Measurements from ENCODE around the gene SECTM1.

SECTM1 gene

GRCh38 chr17:82328994-82329507, 4.5 kb downstream of the SECTM1 start:
- no peak for DNase-seq (ENCODE audit: low read depth in 1 of 2, low spot score in 1 of 2)

GRCh38 chr17:82328141-82328993, 5.2 kb downstream of the SECTM1 start:
- DNase-seq (ENCODE audit: low read depth in 1 of 2, low spot score in 1 of 2), result no peak

- no peak for DNase-seq (ENCODE audit: low read depth in 1 of 2, low spot score in 1 of 2)
These were observed 5.8 kb downstream of the SECTM1 start for GRCh38 chr17:82327757-82328140.

GRCh38 chr17:82327289-82327688, 6.3 kb downstream of the SECTM1 start:
- no peak for DNase-seq (ENCODE audit: low read depth in 1 of 2, low spot score in 1 of 2)

GRCh38 chr17:82325286-82326180, 8.0 kb downstream of the SECTM1 start:
- no peak for DNase-seq (ENCODE audit: low read depth in 1 of 2, low spot score in 1 of 2)

- DNase-seq (ENCODE audit: low read depth in 1 of 2, low spot score in 1 of 2), result no peak
These were observed 8.8 kb downstream of the SECTM1 start for GRCh38 chr17:82324566-82325285.

GRCh38 chr17:82323514-82324234, 9.9 kb downstream of the SECTM1 start:
- no peak for DNase-seq (ENCODE audit: low read depth in 1 of 2, low spot score in 1 of 2)

- no peak for DNase-seq (ENCODE audit: low read depth in 1 of 2, low spot score in 1 of 2)
These were observed 10.8 kb downstream of the SECTM1 start for GRCh38 chr17:82322526-82323453.

- no peak for DNase-seq (ENCODE audit: low read depth in 1 of 2, low spot score in 1 of 2)
These were observed 11.6 kb downstream of the SECTM1 start for GRCh38 chr17:82321947-82322466.

GRCh38 chr17:82320956-82321927, 12.3 kb downstream of the SECTM1 start:
- peak; percentile 53 to 65 for DNase-seq (ENCODE audit: low read depth in 1 of 2, low spot score in 1 of 2)

- DNase-seq (ENCODE audit: low read depth in 1 of 2, low spot score in 1 of 2), result no peak
These were observed 13.3 kb downstream of the SECTM1 start for GRCh38 chr17:82320140-82320840.

- DNase-seq (ENCODE audit: low read depth in 1 of 2, low spot score in 1 of 2), result no peak
These were observed 13.9 kb downstream of the SECTM1 start for GRCh38 chr17:82319619-82320062.

- no peak for DNase-seq (ENCODE audit: low read depth in 1 of 2, low spot score in 1 of 2)
These were observed 14.6 kb downstream of the SECTM1 start for GRCh38 chr17:82318772-82319606.

GRCh38 chr17:82318169-82318498, 15.4 kb downstream of the SECTM1 start:
- no peak for DNase-seq (ENCODE audit: low read depth in 1 of 2, low spot score in 1 of 2)

- peak in 1 of 2 donors; percentile 53 for DNase-seq (ENCODE audit: low read depth in 1 of 2, low spot score in 1 of 2)
These were observed 16.0 kb downstream of the SECTM1 start, which contains the start of gene CD7 for GRCh38 chr17:82317394-82318168. CD7 (minus strand) TSS chr17:82317608; CDS start chr17:82317495, 113 bp downstream.
